HCT116 (cell line): Measurements from ENCODE around the gene CFAP46. TPM values are rescaled to one million over a fixed set of nuclear protein-coding genes. Genes with fewer than 3 reads are reported as not detected.

Experiments used
- ATAC-seq: fragments of 200-7000 bp; cut with Tn5 transposase; 2 replicates; pipeline ENCODE4 v1.9.1; 2020; ENCODE audit warnings: mild to moderate bottlenecking, moderate library complexity
- BruUV-seq: library from RNA; stranded (reverse); fragments of 400-500 nt; replicated peaks from 2 replicates; lab custom pipeline; 2021; lab: Mats Ljungman, UMichigan
- CTCF ChIA-PET: fragments of 300-600 bp; sonication (Branson Sonifier 250); formaldehyde crosslinking; loops from one replicate; lab custom pipeline; 2021; ENCODE audit warnings: antibody characterized with exemption; lab: Charles Lee
- POLR2A ChIA-PET: fragments of 300-600, 350-600 bp; sonication (Branson Sonifier 250); formaldehyde crosslinking; loops from one replicate; lab custom pipeline; 2021; ENCODE audit warnings: antibody characterized with exemption; lab: Charles Lee
- RAD21 ChIA-PET, 2 experiments: fragments of 300-600 bp; sonication (Branson Sonifier 250); formaldehyde crosslinking; loops; one replicate each; lab custom pipeline; 2023; ENCODE audit warnings: low total read pairs in 2 of 2; ENCODE audit not compliant: uncharacterized antibody in 2 of 2, unreplicated experiment in 2 of 2, low non-redundant PET in 1 of 2; lab: Charles Lee
- DNase-seq: peaks from one replicate; pipeline ENCODE4 v3.0.0-alpha.2; 2010; ENCODE audit warnings: low read depth, low spot score
- H2AFZ ChIP-seq: fragments of 200-600 bp; shearing (Covaris generic), sonication (generic); 2 replicates; pipeline ENCODE4 v1.6.1; 2017; ENCODE audit warnings: low read depth, mixed run types, mixed read lengths, antibody characterized with exemption, low read length; ENCODE audit not compliant: poor library complexity, severe bottlenecking
- H3K27ac ChIP-seq: 2 replicates; pipeline ENCODE4 v1.5.1; 2012; ENCODE audit warnings: low read depth, low read length
- H3K27me3 ChIP-seq: fragments of 200-600 bp; sonication (generic); 2 replicates; pipeline ENCODE4 v1.6.1; 2016; ENCODE audit warnings: mixed run types, low read length, mixed read lengths; ENCODE audit not compliant: insufficient read depth
- H3K36me3 ChIP-seq, 2 experiments: fragments of 200-500 bp in 1 of 2; fragments of 200-600 bp in 1 of 2; sonication (Bioruptor generic) in 1 of 2; sonication (generic) in 1 of 2; 2 replicates each; pipeline versions ENCODE4 v1.5.1 to v1.6.1; 2014 to 2016; ENCODE audit warnings: low read length in 2 of 2, inconsistent platforms in 1 of 2, mixed read lengths in 1 of 2, mixed run types in 1 of 2; ENCODE audit not compliant: insufficient read depth in 2 of 2, control insufficient read depth in 1 of 2
- H3K4me1 ChIP-seq, 2 experiments: fragments of 200-600 bp in 1 of 2; sonication (generic) in 1 of 2; 2 replicates each; pipeline versions ENCODE4 v1.5.1 to v1.6.1; 2012 to 2017; ENCODE audit warnings: low read length in 2 of 2, inconsistent platforms in 1 of 2, mild to moderate bottlenecking in 1 of 2, mixed read lengths in 1 of 2, mixed run types in 1 of 2, moderate library complexity in 1 of 2; ENCODE audit not compliant: insufficient read depth in 2 of 2, control insufficient read depth in 1 of 2
- H3K4me2 ChIP-seq: fragments of 200-600 bp; sonication (generic); 2 replicates; pipeline ENCODE4 v1.6.1; 2017; ENCODE audit warnings: mixed run types, low read length, mixed read lengths
- H3K4me3 ChIP-seq, 2 experiments: fragments of 200-600 bp in 1 of 2; sonication (generic) in 1 of 2; replicated peaks in 1 of 2; 2 replicates each; pipeline ENCODE4 v1.5.1; 2011 to 2016; ENCODE audit warnings: low read length in 2 of 2, control low read depth in 1 of 2, low read depth in 1 of 2, mild to moderate bottlenecking in 1 of 2, mixed read lengths in 1 of 2, mixed run types in 1 of 2
- H3K79me2 ChIP-seq: fragments of 200-600 bp; sonication (generic); 2 replicates; pipeline ENCODE4 v1.6.1; 2017; ENCODE audit warnings: mild to moderate bottlenecking, mixed run types, low read length, moderate library complexity, mixed read lengths; ENCODE audit not compliant: insufficient read depth
- H3K9ac ChIP-seq: fragments of 200-600 bp; sonication (generic); 2 replicates; pipeline ENCODE4 v1.6.1; 2016; ENCODE audit warnings: low read length, mixed read lengths
- H3K9me2 ChIP-seq: fragments of 200-600 bp; sonication (generic), shearing (Covaris generic); 2 replicates; pipeline ENCODE4 v1.6.1; 2017; ENCODE audit warnings: mixed run types, mild to moderate bottlenecking, moderate library complexity; ENCODE audit not compliant: insufficient read depth
- H3K9me3 ChIP-seq, 2 experiments: fragments of 200-500 bp in 1 of 2; fragments of 200-600 bp in 1 of 2; sonication (Bioruptor generic) in 1 of 2; sonication (generic) in 1 of 2; 2 replicates each; pipeline ENCODE4 v1.6.1; 2014 to 2017; ENCODE audit warnings: low read length in 2 of 2, mixed read lengths in 2 of 2, inconsistent platforms in 1 of 2, low read depth in 1 of 2, mild to moderate bottlenecking in 1 of 2, mixed run types in 1 of 2, moderate library complexity in 1 of 2; ENCODE audit not compliant: control insufficient read depth in 1 of 2, insufficient read depth in 1 of 2
- H4K20me1 ChIP-seq: fragments of 200-600 bp; sonication (generic), shearing (Covaris generic); 2 replicates; pipeline ENCODE4 v1.6.1; 2017; ENCODE audit warnings: mixed run types, mild to moderate bottlenecking, moderate library complexity; ENCODE audit not compliant: insufficient read depth
- ATF3 ChIP-seq: IDR thresholded peaks from 2 replicates; pipeline ENCODE4 v1.6.1; 2012
- EGR1 ChIP-seq: IDR thresholded peaks from 2 replicates; pipeline ENCODE4 v1.6.1; 2012; ENCODE audit warnings: low read depth
- ELF1 ChIP-seq: IDR thresholded peaks from 2 replicates; pipeline ENCODE4 v1.6.1; 2012; ENCODE audit warnings: low read depth, borderline replicate concordance
- MAX ChIP-seq: IDR thresholded peaks from 2 replicates; pipeline ENCODE4 v1.6.1; 2012
- POLR2A ChIP-seq: IDR thresholded peaks from 2 replicates; pipeline ENCODE4 v1.7.0; 2011; ENCODE audit warnings: borderline replicate concordance; ENCODE audit not compliant: insufficient read depth, insufficient read length; ENCODE audit errors: extremely low read depth
- POLR2AphosphoS5 ChIP-seq: IDR thresholded peaks from 2 replicates; pipeline ENCODE4 v1.6.1; 2011; ENCODE audit warnings: mild to moderate bottlenecking, low read depth, low read length, moderate library complexity
- SIN3A ChIP-seq: IDR thresholded peaks from 2 replicates; pipeline ENCODE4 v1.6.1; 2012; ENCODE audit warnings: low read depth
- TCF7L2 ChIP-seq: IDR thresholded peaks from 2 replicates; pipeline ENCODE4 v1.7.0; 2011; ENCODE audit warnings: borderline replicate concordance, inconsistent platforms; ENCODE audit not compliant: insufficient read depth, insufficient read length; ENCODE audit errors: extremely low read depth
- ZBTB33 ChIP-seq: IDR thresholded peaks from 2 replicates; pipeline ENCODE4 v1.6.1; 2011; ENCODE audit warnings: mild to moderate bottlenecking, low read length, moderate library complexity; ENCODE audit not compliant: insufficient replicate concordance; ENCODE audit errors: extremely low read depth
- ZFX ChIP-seq: fragments of 450-650 bp; IDR thresholded peaks from 2 replicates; pipeline ENCODE4 v1.6.1; 2017
- ZNF274 ChIP-seq: fragments of 200-500 bp; sonication (Bioruptor generic); IDR thresholded peaks from 2 replicates; pipeline ENCODE4 v1.6.1; 2014; ENCODE audit warnings: mild to moderate bottlenecking, low read depth, low read length, inconsistent platforms
- intact Hi-C: fragments of 100-400 bp; cut with micrococcal nuclease; formaldehyde crosslinking; loops from 2 replicates; pipeline ENCODE4 v1.10.0; 2022
- total RNA-seq: library from RNA; stranded (reverse); gene quantifications from one replicate; pipeline ENCODE4 v1.2.1, GENCODE V29; 2021; ENCODE audit not compliant: unreplicated experiment

Gene CFAP46
- total RNA-seq, 1 experiment from 2014 or later: 1.4 TPM

GRCh38 chr10:132855889-132856288 lies 86.5 kb downstream of the CFAP46 start:
- no peak overlapping the region for H3K9ac ChIP-seq
- no TSS peak for BruUV-seq
- ChIA-PET POLR2A (no interaction called here), CTCF (no interaction called here)
- no peak for ATAC-seq
- H3K36me3 ChIP-seq: no peaks in the 10 kb centered on the region
- no peak overlapping the region for H3K4me2 ChIP-seq
- no peaks in the 10 kb centered on the region for H3K4me1 ChIP-seq
- H3K9me3 ChIP-seq: no peaks in the 10 kb centered on the region
- TF ChIP-seq ZFX: no peak
- TF ChIP-seq, all 23 proteins: peak for 0
- no peak for DNase-seq
- Histone ChIP-seq H3K27me3 (no peaks in the 10 kb centered on the region), H3K27ac (no peak overlapping the region), H3K79me2 (no peaks in the 10 kb centered on the region), H3K4me3 (no peak overlapping the region), H2AFZ (no peak overlapping the region), H3K9me2 (no peaks in the 10 kb centered on the region), H4K20me1 (no peaks in the 10 kb centered on the region)
- intact Hi-C loops: no loop called here
- RAD21 ChIA-PET: no interaction called here

- H3K27me3 ChIP-seq: no peaks in the 10 kb centered on the region
- H3K27ac ChIP-seq: no peak overlapping the region
- no peaks in the 10 kb centered on the region for H3K9me3 ChIP-seq
- no peak overlapping the region for H3K4me2 ChIP-seq
- ChIA-PET POLR2A (no interaction called here), RAD21 (no interaction called here), CTCF (no interaction called here)
- no peaks in the 10 kb centered on the region for H4K20me1 ChIP-seq
- no peak overlapping the region for H3K4me3 ChIP-seq
- H3K9me2 ChIP-seq: no peaks in the 10 kb centered on the region
- H3K9ac ChIP-seq: no peak overlapping the region
- DNase-seq: no peak
- TF ChIP-seq POLR2A: no peak
- no peak for TF ChIP-seq ELF1
- TF ChIP-seq ZNF274: no peak
- TF ChIP-seq POLR2AphosphoS5: no peak
- TF ChIP-seq ZBTB33: no peak
- TF ChIP-seq MAX: no peak
- no peak for TF ChIP-seq EGR1
- TF ChIP-seq TCF7L2: no peak
- TF ChIP-seq ATF3: no peak
- no peak for TF ChIP-seq SIN3A
- H2AFZ ChIP-seq: no peak overlapping the region
- no TSS peak for BruUV-seq
- no peak for ATAC-seq
- no peaks in the 10 kb centered on the region for H3K36me3 ChIP-seq
- intact Hi-C loops: no loop called here
- no peaks in the 10 kb centered on the region for H3K79me2 ChIP-seq
- no peaks in the 10 kb centered on the region for H3K4me1 ChIP-seq
Observed at GRCh38 chr10:132851451-132851850, 90.9 kb downstream of the CFAP46 start.
